Measurements from ENCODE around the gene STEAP2. TPM values are rescaled to one million over a fixed set of nuclear protein-coding genes. Genes with fewer than 3 reads are reported as not detected.

STEAP2 gene
- total RNA-seq, 2 experiments from 2014 or later = not detected

- Mint-ChIP-seq H3K36me3 (no peaks in the 10 kb centered on the region), H3K4me3 (no peak overlapping the region), H3K27me3 (peaks cover 30% of the 10 kb centered on the region), H3K4me1 (peaks cover 2% of the 10 kb centered on the region), H3K9me3 (peaks cover 2% of the 10 kb centered on the region), H3K27ac (no peak overlapping the region)
- ATAC-seq (ENCODE audit: low read depth) (no peak), DNase-seq (no peak)
- POLR2A ChIA-PET = no interaction called here
Measured at GRCh38 chr7:90210475-90210874, 1.1 kb upstream of the STEAP2 start.

- ATAC-seq (ENCODE audit: low read depth) (peak; percentile 15), DNase-seq (no peak)
- no peaks in the 10 kb centered on the region for H3K36me3 Mint-ChIP-seq
- peaks cover 2% of the 10 kb centered on the region for H3K4me1 Mint-ChIP-seq
- POLR2A ChIA-PET = interaction anchor here (0.6 kb wide), 1 partner anchor 12 kb away, joined by 3 read pairs; no protein-coding TSS in a partner anchor
- peaks cover 35% of the 10 kb centered on the region for H3K27me3 Mint-ChIP-seq
- no peak overlapping the region for H3K27ac Mint-ChIP-seq
- H3K9me3 Mint-ChIP-seq = no peaks in the 10 kb centered on the region
- H3K4me3 Mint-ChIP-seq = peak overlapping the region; percentile 48
Measured at GRCh38 chr7:90210981-90211380, 559 bp upstream of the STEAP2 start.

GRCh38 chr7:90212149-90212495 is 582 bp downstream of the STEAP2 start:
- H3K27ac Mint-ChIP-seq = no peak overlapping the region
- H3K4me1 Mint-ChIP-seq = peaks cover 2% of the 10 kb centered on the region
- H3K4me3 Mint-ChIP-seq = peak overlapping the region; percentile 34
- POLR2A ChIA-PET = no interaction called here
- peaks cover 39% of the 10 kb centered on the region for H3K27me3 Mint-ChIP-seq
- H3K36me3 Mint-ChIP-seq = no peaks in the 10 kb centered on the region
- no peak for DNase-seq
- no peaks in the 10 kb centered on the region for H3K9me3 Mint-ChIP-seq
- no peak for ATAC-seq (ENCODE audit: low read depth)

GRCh38 chr7:90213521-90213920 is 2.0 kb downstream of the STEAP2 start:
- H3K36me3 Mint-ChIP-seq = no peaks in the 10 kb centered on the region
- no peak for DNase-seq
- H3K27me3 Mint-ChIP-seq = peaks cover 39% of the 10 kb centered on the region
- peaks cover 2% of the 10 kb centered on the region for H3K4me1 Mint-ChIP-seq
- H3K4me3 Mint-ChIP-seq = no peak overlapping the region
- H3K27ac Mint-ChIP-seq = no peak overlapping the region
- no peaks in the 10 kb centered on the region for H3K9me3 Mint-ChIP-seq
- no peak for ATAC-seq (ENCODE audit: low read depth)
- POLR2A ChIA-PET = no interaction called here

- ATAC-seq (ENCODE audit: low read depth) (no peak), DNase-seq (no peak)
- H3K27me3 Mint-ChIP-seq = peaks cover 36% of the 10 kb centered on the region
- H3K36me3 Mint-ChIP-seq = no peaks in the 10 kb centered on the region
- no peaks in the 10 kb centered on the region for H3K9me3 Mint-ChIP-seq
- no peak overlapping the region for H3K4me3 Mint-ChIP-seq
- no peak overlapping the region for H3K27ac Mint-ChIP-seq
- H3K4me1 Mint-ChIP-seq = no peaks in the 10 kb centered on the region
- POLR2A ChIA-PET = no interaction called here
Measured at GRCh38 chr7:90216080-90216674, 4.6 kb downstream of the STEAP2 start.

GRCh38 chr7:90216771-90217170 is 5.2 kb downstream of the STEAP2 start:
- no peaks in the 10 kb centered on the region for H3K4me1 Mint-ChIP-seq
- H3K36me3 Mint-ChIP-seq = no peaks in the 10 kb centered on the region
- POLR2A ChIA-PET = no interaction called here
- H3K27ac Mint-ChIP-seq = no peak overlapping the region
- peaks cover 35% of the 10 kb centered on the region for H3K27me3 Mint-ChIP-seq
- no peak for ATAC-seq (ENCODE audit: low read depth)
- DNase-seq = no peak
- H3K4me3 Mint-ChIP-seq = no peak overlapping the region
- no peaks in the 10 kb centered on the region for H3K9me3 Mint-ChIP-seq

- Mint-ChIP-seq H3K27me3 (peaks cover 26% of the 10 kb centered on the region), H3K9me3 (no peaks in the 10 kb centered on the region), H3K27ac (no peak overlapping the region), H3K4me3 (no peak overlapping the region), H3K4me1 (no peaks in the 10 kb centered on the region), H3K36me3 (no peaks in the 10 kb centered on the region)
- POLR2A ChIA-PET = no interaction called here
- no peak for DNase-seq
- ATAC-seq (ENCODE audit: low read depth) = no peak
Measured at GRCh38 chr7:90222390-90222789, 10.8 kb downstream of the STEAP2 start.

- Mint-ChIP-seq H3K27ac (no peak overlapping the region), H3K9me3 (no peaks in the 10 kb centered on the region), H3K4me3 (no peak overlapping the region), H3K36me3 (no peaks in the 10 kb centered on the region), H3K4me1 (no peaks in the 10 kb centered on the region), H3K27me3 (peaks cover 27% of the 10 kb centered on the region)
- ATAC-seq (ENCODE audit: low read depth) = no peak
- no peak for DNase-seq
- POLR2A ChIA-PET = no interaction called here
Measured at GRCh38 chr7:90222811-90223725, 11.5 kb downstream of the STEAP2 start.

GRCh38 chr7:90224195-90224594 is 12.7 kb downstream of the STEAP2 start:
- Mint-ChIP-seq H3K4me1 (no peaks in the 10 kb centered on the region), H3K27me3 (peaks cover 26% of the 10 kb centered on the region), H3K4me3 (no peak overlapping the region), H3K36me3 (no peaks in the 10 kb centered on the region), H3K9me3 (no peaks in the 10 kb centered on the region), H3K27ac (no peak overlapping the region)
- no peak for DNase-seq
- POLR2A ChIA-PET = no interaction called here
- no peak for ATAC-seq (ENCODE audit: low read depth)

GRCh38 chr7:90225181-90225580 is 13.6 kb downstream of the STEAP2 start:
- Mint-ChIP-seq H3K27me3 (peaks cover 25% of the 10 kb centered on the region), H3K4me1 (no peaks in the 10 kb centered on the region), H3K4me3 (no peak overlapping the region), H3K9me3 (no peaks in the 10 kb centered on the region), H3K36me3 (no peaks in the 10 kb centered on the region), H3K27ac (no peak overlapping the region)
- ATAC-seq (ENCODE audit: low read depth) = no peak
- POLR2A ChIA-PET = no interaction called here
- no peak for DNase-seq

GRCh38 chr7:90225601-90226000 is 14.1 kb downstream of the STEAP2 start:
- no peaks in the 10 kb centered on the region for H3K9me3 Mint-ChIP-seq
- no peak for DNase-seq
- no peak overlapping the region for H3K27ac Mint-ChIP-seq
- no peaks in the 10 kb centered on the region for H3K36me3 Mint-ChIP-seq
- no peak overlapping the region for H3K4me3 Mint-ChIP-seq
- ATAC-seq (ENCODE audit: low read depth) = no peak
- peaks cover 22% of the 10 kb centered on the region for H3K27me3 Mint-ChIP-seq
- POLR2A ChIA-PET = no interaction called here
- no peaks in the 10 kb centered on the region for H3K4me1 Mint-ChIP-seq

- POLR2A ChIA-PET = no interaction called here
Measured at GRCh38 chr7:90227259-90227658, 15.7 kb downstream of the STEAP2 start.

GRCh38 chr7:90229682-90230081 is 18.1 kb downstream of the STEAP2 start:
- no peak for ATAC-seq (ENCODE audit: low read depth)
- no peaks in the 10 kb centered on the region for H3K9me3 Mint-ChIP-seq
- H3K27me3 Mint-ChIP-seq = peaks cover 21% of the 10 kb centered on the region

More at GRCh38 chr7:90227259-90227658, 15.7 kb downstream of the STEAP2 start:
- Mint-ChIP-seq H3K27me3 (peaks cover 18% of the 10 kb centered on the region), H3K27ac (no peak overlapping the region), H3K36me3 (no peaks in the 10 kb centered on the region), H3K4me3 (no peak overlapping the region), H3K9me3 (no peaks in the 10 kb centered on the region), H3K4me1 (no peaks in the 10 kb centered on the region)
- ATAC-seq (ENCODE audit: low read depth) (no peak), DNase-seq (no peak)

GRCh38 chr7:90230834-90231233 is 19.3 kb downstream of the STEAP2 start:
- no peak for ATAC-seq (ENCODE audit: low read depth)
- no peaks in the 10 kb centered on the region for H3K36me3 Mint-ChIP-seq
- no peak overlapping the region for H3K27ac Mint-ChIP-seq
- POLR2A ChIA-PET = interaction anchor here (0.6 kb wide), 1 partner anchor 168 kb away, joined by 3 read pairs; no protein-coding TSS in a partner anchor
- no peak overlapping the region for H3K4me3 Mint-ChIP-seq
- H3K9me3 Mint-ChIP-seq = no peaks in the 10 kb centered on the region
- H3K27me3 Mint-ChIP-seq = peaks cover 16% of the 10 kb centered on the region
- H3K4me1 Mint-ChIP-seq = no peaks in the 10 kb centered on the region
- DNase-seq = no peak

More at GRCh38 chr7:90229682-90230081, 18.1 kb downstream of the STEAP2 start:
- DNase-seq = no peak
- H3K36me3 Mint-ChIP-seq = no peaks in the 10 kb centered on the region
- no peaks in the 10 kb centered on the region for H3K4me1 Mint-ChIP-seq
- H3K27ac Mint-ChIP-seq = no peak overlapping the region
- H3K4me3 Mint-ChIP-seq = no peak overlapping the region
- POLR2A ChIA-PET = no interaction called here
